NCI-H2029 treated with DMSO at 0.1 percent for 48 hours (cell line): ENCODE measurements around the gene TNN.
"Not testable (repeated sequence)": the region's sequence is repeated elsewhere in the genome, so short reads cannot be mapped to it uniquely, and the experiment has no call there.

Experiments used
- DNase-seq: peaks from one replicate; lab custom pipeline; 2025; lab: John Stamatoyannopoulos, UW

The TNN gene

DNA sequence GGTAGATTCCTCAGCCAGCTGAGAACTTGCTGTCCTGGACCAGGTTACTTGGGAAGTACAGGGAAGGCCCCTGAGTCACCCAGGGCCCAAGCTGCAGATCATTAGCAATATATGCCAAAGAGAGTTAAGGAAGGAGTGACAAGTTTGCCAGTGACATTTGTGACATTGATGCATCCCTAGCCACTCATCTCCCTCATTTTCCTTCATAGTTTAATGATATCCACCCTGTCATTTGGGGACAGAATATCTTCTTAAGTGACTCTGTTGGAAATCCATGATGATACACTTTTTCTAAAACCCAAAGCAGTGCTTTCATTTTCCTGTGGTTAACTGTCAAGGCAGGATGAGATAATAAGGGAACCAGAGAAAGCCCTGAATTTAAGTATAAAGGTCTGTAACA, 3.2 kb downstream of the TNN start:
- DNase-seq: no peak

- no peak for DNase-seq
These were observed 3.8 kb downstream of the TNN start for GRCh38 chr1:175071276-175071943.

GRCh38 chr1:175072099-175072951, 4.7 kb downstream of the TNN start:
- no peak for DNase-seq

- no peak for DNase-seq
These were observed 5.4 kb downstream of the TNN start for GRCh38 chr1:175073061-175073460.

DNA sequence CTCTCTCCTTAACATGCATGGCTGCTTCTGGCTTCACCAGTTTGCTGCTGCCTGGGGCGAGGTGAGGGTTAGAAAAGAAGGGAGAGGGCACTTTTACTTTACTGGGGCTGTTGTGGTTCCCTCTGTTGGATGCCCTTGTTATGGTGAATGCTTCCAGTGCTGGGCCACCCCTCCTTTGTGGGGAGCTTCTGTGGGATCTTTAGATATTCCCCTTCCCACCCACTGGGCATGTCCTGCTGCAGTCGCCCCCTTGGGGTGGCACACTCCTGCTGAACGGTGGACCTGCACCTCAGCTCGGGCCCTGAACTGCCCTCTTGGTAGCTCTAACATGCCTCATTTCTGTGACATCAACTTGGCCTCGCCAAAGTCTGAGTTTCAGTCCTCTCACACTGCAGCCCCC, 6.0 kb downstream of the TNN start:
- DNase-seq: no peak

- DNase-seq: no peak
These were observed 8.2 kb downstream of the TNN start for GRCh38 chr1:175075572-175076568.

GRCh38 chr1:175077356-175078030, 9.9 kb downstream of the TNN start:
- DNase-seq: no peak

GRCh38 chr1:175078629-175079028, 11.0 kb downstream of the TNN start:
- no peak for DNase-seq

DNA sequence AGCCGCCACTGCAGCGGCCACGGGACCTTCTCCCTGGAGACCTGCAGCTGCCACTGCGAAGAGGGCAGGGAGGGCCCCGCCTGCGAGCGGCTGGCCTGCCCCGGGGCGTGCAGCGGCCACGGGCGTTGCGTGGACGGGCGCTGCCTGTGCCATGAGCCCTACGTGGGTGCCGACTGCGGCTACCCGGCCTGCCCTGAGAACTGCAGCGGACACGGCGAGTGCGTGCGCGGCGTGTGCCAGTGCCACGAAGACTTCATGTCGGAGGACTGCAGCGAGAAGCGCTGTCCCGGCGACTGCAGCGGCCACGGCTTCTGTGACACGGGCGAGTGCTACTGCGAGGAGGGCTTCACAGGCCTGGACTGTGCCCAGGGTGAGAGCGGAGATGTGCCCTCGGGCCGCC, 11.7 kb downstream of the TNN start:
- no peak for DNase-seq

DNA sequence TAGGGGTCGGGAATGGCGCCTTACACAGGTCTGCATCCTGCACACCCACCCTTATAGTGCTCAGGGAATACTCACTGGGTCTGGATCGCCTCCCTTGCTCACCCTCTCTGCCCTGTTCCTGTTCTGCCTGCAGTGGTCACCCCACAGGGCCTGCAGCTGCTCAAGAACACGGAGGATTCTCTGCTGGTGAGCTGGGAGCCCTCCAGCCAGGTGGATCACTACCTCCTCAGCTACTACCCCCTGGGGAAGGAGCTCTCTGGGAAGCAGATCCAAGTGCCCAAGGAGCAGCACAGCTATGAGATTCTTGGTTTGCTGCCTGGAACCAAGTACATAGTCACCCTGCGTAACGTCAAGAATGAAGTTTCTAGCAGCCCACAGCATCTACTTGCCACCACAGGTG, 12.4 kb downstream of the TNN start:
- DNase-seq: no peak

- DNase-seq: no peak
These were observed 14.3 kb downstream of the TNN start for GRCh38 chr1:175081983-175082382.

DNA sequence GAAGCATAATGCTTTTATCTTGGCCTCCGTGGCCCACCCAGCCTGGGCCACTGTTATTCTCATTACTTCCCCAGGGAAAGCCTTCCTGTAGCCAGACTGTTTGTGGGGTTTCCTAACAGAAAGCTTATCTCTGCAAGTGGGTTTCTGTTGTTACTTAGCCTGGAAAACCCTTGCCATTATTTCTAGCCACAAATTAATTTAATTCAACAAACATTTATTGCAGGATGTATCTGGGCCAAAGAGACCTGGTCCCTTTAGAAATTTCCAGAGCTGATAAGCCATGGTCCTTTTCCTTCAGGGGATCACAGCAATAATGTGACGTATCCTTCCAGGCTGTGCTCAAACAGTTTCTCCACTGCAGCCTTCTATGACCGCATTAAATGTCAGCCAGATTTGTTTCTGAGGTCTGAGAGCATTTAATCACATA, 20.9 kb downstream of the TNN start:
- DNase-seq: no peak

GRCh38 chr1:175089136-175089718, 21.6 kb downstream of the TNN start:
- DNase-seq: no peak

GRCh38 chr1:175090780-175091179, 23.1 kb downstream of the TNN start:
- DNase-seq: no peak

GRCh38 chr1:175094626-175095025, 27.0 kb downstream of the TNN start:
- no peak for DNase-seq

- DNase-seq: no peak
These were observed 27.4 kb downstream of the TNN start for GRCh38 chr1:175095069-175095468.

DNA sequence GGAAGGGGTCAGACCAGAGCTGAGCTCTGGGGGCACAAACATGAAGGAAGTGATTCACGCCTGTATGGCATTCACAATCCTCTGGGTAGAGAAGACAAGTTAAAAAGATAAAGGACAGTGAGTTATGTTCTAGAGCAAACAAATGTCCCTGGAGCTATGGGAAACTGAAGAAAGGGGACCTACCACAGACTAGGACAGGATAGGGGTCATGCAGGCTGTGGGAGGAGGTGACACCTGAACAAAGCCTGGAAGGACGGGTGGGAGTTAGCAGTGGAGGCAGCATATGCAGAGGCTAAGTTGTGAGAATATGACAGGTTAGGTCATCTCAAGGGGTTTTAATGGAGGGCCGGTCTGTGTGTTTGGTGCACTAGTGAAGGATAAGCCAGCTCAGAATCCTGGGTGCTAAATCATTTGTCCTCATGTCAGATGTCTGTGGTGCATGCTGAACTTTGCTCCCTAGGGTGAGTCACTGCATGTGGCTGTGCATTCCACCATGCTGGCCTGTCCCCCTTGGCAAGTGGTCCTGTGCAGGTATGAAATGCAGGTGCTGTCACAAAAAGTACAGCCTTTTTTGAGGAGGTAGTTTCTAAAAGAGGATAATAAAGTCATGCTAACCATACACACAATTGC, 28.5 kb downstream of the TNN start:
- no peak for DNase-seq

- no peak for DNase-seq
These were observed 29.7 kb downstream of the TNN start for GRCh38 chr1:175097361-175097760.

- no peak for DNase-seq
These were observed 32.3 kb downstream of the TNN start for GRCh38 chr1:175099916-175100315.

- not testable (repeated sequence) for DNase-seq
These were observed 34.5 kb downstream of the TNN start for GRCh38 chr1:175102166-175102565.

DNA sequence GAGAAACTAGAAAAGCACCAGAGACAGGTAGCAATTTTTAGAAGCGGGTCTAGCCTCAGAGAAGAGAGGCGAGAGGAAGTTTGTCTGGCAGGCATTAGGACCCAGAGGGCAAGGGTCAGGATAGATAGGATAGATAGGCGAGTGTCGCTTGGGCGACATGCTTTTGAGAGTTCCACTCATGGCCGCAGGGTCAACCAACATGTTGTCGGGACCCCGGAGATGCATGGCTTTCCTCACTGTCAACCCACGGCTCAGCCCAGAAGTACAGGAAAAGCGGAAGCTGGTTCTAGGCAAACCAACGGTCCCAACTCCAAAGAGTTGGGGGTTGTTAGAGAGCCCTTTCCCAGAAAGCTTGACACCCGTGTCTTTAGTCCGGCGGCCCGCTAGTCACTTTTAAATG, 38.9 kb downstream of the TNN start:
- not testable (repeated sequence) for DNase-seq
